Keratinocyte (primary cell): ENCODE measurements around the gene LGALS13. TPM values are rescaled to one million over a fixed set of nuclear protein-coding genes. Genes with fewer than 3 reads are reported as not detected.

Experiments
- DNase-seq: peaks from one replicate; pipeline ENCODE4 v3.0.0-alpha.2; 2011; ENCODE audit warnings: low read depth, missing footprints, low spot score
- FAIRE-seq: peaks from 2 replicates; lab custom pipeline; 2011; peaks lifted over from hg19 to GRCh38; lab: Jason Lieb, UNC
- H2AFZ ChIP-seq: 2 replicates; pipeline ENCODE4 v1.6.0; 2012; ENCODE audit warnings: low read length, control low read depth, inconsistent platforms; ENCODE audit not compliant: control insufficient read depth
- H3K27ac ChIP-seq: 2 replicates; pipeline ENCODE4 v1.5.1; 2011; ENCODE audit warnings: low read length; ENCODE audit not compliant: control insufficient read depth, insufficient read depth
- H3K27me3 ChIP-seq: 3 replicates; pipeline ENCODE4 v1.6.0; 2011; ENCODE audit warnings: low read length; ENCODE audit not compliant: control insufficient read depth, insufficient read depth; ENCODE audit errors: extremely low read depth
- H3K36me3 ChIP-seq, 2 experiments: 2 replicates in 1 of 2; 3 replicates in 1 of 2; pipeline ENCODE4 v1.5.1; 2011; ENCODE audit warnings: low read length in 2 of 2, mild to moderate bottlenecking in 1 of 2; ENCODE audit not compliant: control insufficient read depth in 2 of 2, insufficient read depth in 2 of 2; ENCODE audit errors: extremely low read depth in 1 of 2
- H3K4me1 ChIP-seq: 3 replicates; pipeline ENCODE4 v1.5.1; 2011; ENCODE audit warnings: low read length; ENCODE audit not compliant: control insufficient read depth, insufficient read depth; ENCODE audit errors: extremely low read depth
- H3K4me2 ChIP-seq: 3 replicates; pipeline ENCODE4 v1.6.0; 2011; ENCODE audit warnings: low read depth, low read length; ENCODE audit not compliant: control insufficient read depth, insufficient read depth; ENCODE audit errors: extremely low read depth
- H3K4me3 ChIP-seq, 3 experiments: fragments of 200-600 bp in 1 of 3; sonication (generic) in 1 of 3; 2 replicates in 2 of 3; 3 replicates in 1 of 3; pipeline ENCODE4 v1.5.1; 2011 to 2016; ENCODE audit warnings: low read length in 3 of 3, mild to moderate bottlenecking in 3 of 3, control low read depth in 2 of 3, inconsistent platforms in 1 of 3, low read depth in 1 of 3, mixed read lengths in 1 of 3, mixed run types in 1 of 3, moderate library complexity in 1 of 3; ENCODE audit not compliant: control insufficient read depth in 2 of 3, insufficient read depth in 2 of 3; ENCODE audit errors: extremely low read depth in 1 of 3
- H3K79me2 ChIP-seq: 2 replicates; pipeline ENCODE4 v1.6.0; 2012; ENCODE audit warnings: low read length; ENCODE audit not compliant: control insufficient read depth, insufficient read depth
- H3K9ac ChIP-seq: 3 replicates; pipeline ENCODE4 v1.6.0; 2011; ENCODE audit warnings: low read length; ENCODE audit not compliant: control insufficient read depth, insufficient read depth; ENCODE audit errors: extremely low read depth
- H3K9me1 ChIP-seq: 3 replicates; pipeline ENCODE4 v1.6.0; 2011; ENCODE audit warnings: low read length; ENCODE audit not compliant: control insufficient read depth, insufficient read depth; ENCODE audit errors: extremely low read depth
- H3K9me3 ChIP-seq: 2 replicates; pipeline ENCODE4 v1.5.1; 2012; ENCODE audit warnings: low read depth, low read length; ENCODE audit not compliant: control insufficient read depth
- H4K20me1 ChIP-seq: 3 replicates; pipeline ENCODE4 v1.6.0; 2011; ENCODE audit warnings: low read length; ENCODE audit not compliant: control insufficient read depth, insufficient read depth; ENCODE audit errors: extremely low read depth
- EZH2 ChIP-seq: IDR thresholded peaks from one replicate; pipeline ENCODE4 v1.6.1; 2012; ENCODE audit warnings: inconsistent platforms, mild to moderate bottlenecking, low read length, moderate library complexity
- dilution Hi-C: fragments of 300-500 bp; cut with MboI; formaldehyde crosslinking; loops from one replicate; pipeline ENCODE4 v1.7.0; 2020; ENCODE audit warnings: low sequenced_read_pairs; ENCODE audit not compliant: extremely low pct_ligation_motif_present
- polyA plus RNA-seq, 5 experiments: library from polyadenylated mRNA; depleted of rRNA in 3 of 5; stranded (reverse) in 3 of 5; stranded (forward) in 1 of 5; unstranded in 1 of 5; fragments of >200 nt; gene quantifications; 1 replicate in 1 of 5; 2 replicates in 3 of 5; 3 replicates in 1 of 5; pipeline versions ENCODE4 v1.2.1 to v1.2.3, GENCODE V29; 2011 to 2012; ENCODE audit warnings: missing spikeins in 2 of 5, low read depth in 1 of 5, low replicate concordance in 1 of 5
- TF ChIP-seq, protein P1 (sequence below), 3 experiments: IDR thresholded peaks in 1 of 3; conservative IDR thresholded peaks in 1 of 3; optimal IDR thresholded peaks in 1 of 3; 2 replicates in 2 of 3; 3 replicates in 1 of 3; pipeline versions ENCODE3 to v1.5.1; 2011; ENCODE audit warnings: low read length in 3 of 3, mild to moderate bottlenecking in 3 of 3, moderate library complexity in 2 of 3, control low read depth in 1 of 3, inconsistent platforms in 1 of 3; ENCODE audit not compliant: insufficient read depth in 2 of 3; ENCODE audit errors: extremely low read depth in 1 of 3

Gene LGALS13
- polyA plus RNA-seq, 1 donor (not counting 4 experiments of a cell fraction or from before 2014, with no cell fraction given) = not detected

DNA sequence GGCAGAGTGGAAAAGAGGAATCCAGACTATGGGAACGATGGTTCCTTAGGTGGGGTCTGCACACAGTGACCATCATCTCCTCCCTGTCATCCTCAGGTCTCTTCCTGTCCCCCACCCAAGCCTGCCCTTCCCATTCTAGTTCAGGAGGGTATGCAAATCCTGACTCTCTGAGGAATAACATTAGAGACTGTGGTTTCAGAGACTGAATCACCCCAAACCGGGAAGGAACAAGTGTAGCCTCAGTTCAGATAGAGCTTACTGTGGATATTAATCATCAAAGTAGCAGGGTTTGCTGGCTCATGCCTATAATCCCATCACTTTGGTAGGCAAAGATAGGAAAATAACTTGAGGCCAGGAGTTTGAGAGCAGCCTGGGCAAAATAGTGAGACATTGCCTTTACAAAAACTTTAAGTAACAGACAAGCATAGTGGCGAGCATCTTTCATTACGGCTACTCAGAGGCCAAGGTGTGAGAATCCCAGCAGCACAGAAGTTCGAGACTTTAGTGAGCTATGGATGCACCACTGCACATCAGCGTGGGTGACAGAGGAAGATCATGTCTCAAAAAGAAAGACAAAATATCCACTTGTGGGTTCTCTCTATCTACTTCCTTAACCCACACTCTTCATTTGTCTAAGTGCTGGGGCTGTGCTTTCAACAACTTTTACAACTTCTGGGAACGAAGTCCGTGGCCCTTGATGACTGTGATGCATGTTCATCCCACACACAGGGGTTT, 19.3 kb upstream of the LGALS13 start:
- DNase-seq (no peak), FAIRE-seq (no peak)
- H4K20me1 ChIP-seq = no peaks in the 10 kb centered on the region
- no peak overlapping the region for H2AFZ ChIP-seq
- H3K9ac ChIP-seq = no peak overlapping the region
- H3K9me3 ChIP-seq = no peaks in the 10 kb centered on the region
- no peak overlapping the region for H3K4me3 ChIP-seq
- no peak overlapping the region for H3K27ac ChIP-seq
- TF ChIP-seq, protein P1, sequence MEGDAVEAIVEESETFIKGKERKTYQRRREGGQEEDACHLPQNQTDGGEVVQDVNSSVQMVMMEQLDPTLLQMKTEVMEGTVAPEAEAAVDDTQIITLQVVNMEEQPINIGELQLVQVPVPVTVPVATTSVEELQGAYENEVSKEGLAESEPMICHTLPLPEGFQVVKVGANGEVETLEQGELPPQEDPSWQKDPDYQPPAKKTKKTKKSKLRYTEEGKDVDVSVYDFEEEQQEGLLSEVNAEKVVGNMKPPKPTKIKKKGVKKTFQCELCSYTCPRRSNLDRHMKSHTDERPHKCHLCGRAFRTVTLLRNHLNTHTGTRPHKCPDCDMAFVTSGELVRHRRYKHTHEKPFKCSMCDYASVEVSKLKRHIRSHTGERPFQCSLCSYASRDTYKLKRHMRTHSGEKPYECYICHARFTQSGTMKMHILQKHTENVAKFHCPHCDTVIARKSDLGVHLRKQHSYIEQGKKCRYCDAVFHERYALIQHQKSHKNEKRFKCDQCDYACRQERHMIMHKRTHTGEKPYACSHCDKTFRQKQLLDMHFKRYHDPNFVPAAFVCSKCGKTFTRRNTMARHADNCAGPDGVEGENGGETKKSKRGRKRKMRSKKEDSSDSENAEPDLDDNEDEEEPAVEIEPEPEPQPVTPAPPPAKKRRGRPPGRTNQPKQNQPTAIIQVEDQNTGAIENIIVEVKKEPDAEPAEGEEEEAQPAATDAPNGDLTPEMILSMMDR (optimal IDR thresholded peaks at IDR 0.05 in 1 of 3, IDR thresholded peaks at IDR 0.05 in 1 of 3, conservative IDR thresholded peaks at IDR 0.05 in 1 of 3; ENCODE audit: extremely low read depth in 1 of 3, insufficient read depth in 2 of 3, low read length in 3 of 3) = no peak
- TF ChIP-seq EZH2 = no peak
- no peaks in the 10 kb centered on the region for H3K36me3 ChIP-seq
- H3K4me2 ChIP-seq = no peak overlapping the region
- no peaks in the 10 kb centered on the region for H3K9me1 ChIP-seq
- no peaks in the 10 kb centered on the region for H3K79me2 ChIP-seq
- H3K27me3 ChIP-seq = no peaks in the 10 kb centered on the region
- H3K4me1 ChIP-seq = no peaks in the 10 kb centered on the region
- dilution Hi-C loops = no loop called here

DNA sequence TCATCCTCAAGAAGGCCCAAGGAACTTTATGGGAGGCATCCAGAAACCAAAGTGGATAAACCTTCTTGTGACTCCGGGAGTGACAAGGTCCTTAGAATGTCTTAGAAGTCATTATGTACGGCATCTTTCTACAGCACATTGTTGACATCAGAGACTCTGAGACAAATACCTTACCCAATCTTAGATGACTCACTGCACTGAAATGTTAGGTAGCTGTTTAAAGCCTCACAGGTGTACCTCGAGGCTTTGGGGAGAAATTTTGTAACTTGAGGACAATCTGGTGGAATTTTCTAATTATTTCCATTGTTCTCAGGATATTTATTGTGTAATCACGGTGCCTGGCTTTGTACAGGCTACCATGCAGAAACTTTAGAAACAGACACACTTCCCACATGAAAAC, 14.8 kb upstream of the LGALS13 start:
- Histone ChIP-seq H2AFZ (no peak overlapping the region), H3K36me3 (no peaks in the 10 kb centered on the region), H3K79me2 (no peaks in the 10 kb centered on the region), H3K27ac (no peak overlapping the region), H3K9ac (no peak overlapping the region), H3K4me3 (no peak overlapping the region), H3K9me1 (no peaks in the 10 kb centered on the region), H3K27me3 (no peaks in the 10 kb centered on the region), H3K4me1 (peaks cover 3% of the 10 kb centered on the region), H3K9me3 (no peaks in the 10 kb centered on the region), H3K4me2 (no peak overlapping the region), H4K20me1 (no peaks in the 10 kb centered on the region)
- DNase-seq (no peak), FAIRE-seq (no peak)
- dilution Hi-C loops = no loop called here
- TF ChIP-seq, protein P1 (optimal IDR thresholded peaks at IDR 0.05 in 1 of 3, IDR thresholded peaks at IDR 0.05 in 1 of 3, conservative IDR thresholded peaks at IDR 0.05 in 1 of 3; ENCODE audit: extremely low read depth in 1 of 3, insufficient read depth in 2 of 3, low read length in 3 of 3) = no peak
- TF ChIP-seq EZH2 = no peak
